Neuronal stem cell (in vitro differentiated cells): Measurements from ENCODE around the gene HLA-C.

ENCODE experiments used
- DNase-seq: peaks from one replicate; pipeline ENCODE4 v3.0.0-alpha.2; 2013; ENCODE audit warnings: low spot score
- H2AFZ ChIP-seq: one replicate; pipeline ENCODE4 v1.6.1; 2013; ENCODE audit warnings: mild to moderate bottlenecking, low read length, inconsistent platforms
- H2AK5ac ChIP-seq: 2 replicates; pipeline ENCODE4 v1.6.1; 2013; ENCODE audit warnings: low read depth, mild to moderate bottlenecking, inconsistent platforms, low read length, moderate library complexity, mixed read lengths
- H2BK120ac ChIP-seq: 2 replicates; pipeline ENCODE4 v1.6.1; 2013; ENCODE audit warnings: low read depth, mild to moderate bottlenecking, inconsistent platforms, low read length, moderate library complexity, mixed read lengths
- H2BK12ac ChIP-seq: one replicate; pipeline ENCODE4 v1.6.1; 2013; ENCODE audit warnings: low read length, inconsistent platforms
- H2BK15ac ChIP-seq: 2 replicates; pipeline ENCODE4 v1.6.1; 2013; ENCODE audit warnings: mild to moderate bottlenecking, low read length, inconsistent platforms, mixed read lengths
- H2BK5ac ChIP-seq: one replicate; pipeline ENCODE4 v1.6.1; 2013; ENCODE audit warnings: inconsistent platforms, mild to moderate bottlenecking, low read length, moderate library complexity
- H3K14ac ChIP-seq: one replicate; pipeline ENCODE4 v1.6.1; 2013; ENCODE audit warnings: low read length, inconsistent platforms
- H3K18ac ChIP-seq: 2 replicates; pipeline ENCODE4 v1.6.1; 2013; ENCODE audit warnings: low read length, inconsistent platforms
- H3K23ac ChIP-seq: 2 replicates; pipeline ENCODE4 v1.6.1; 2013; ENCODE audit warnings: low read depth, mild to moderate bottlenecking, mixed read lengths, low read length, inconsistent platforms; ENCODE audit not compliant: poor library complexity
- H3K27ac ChIP-seq: replicated peaks from 3 replicates; pipeline ENCODE4 v1.5.1; 2013; ENCODE audit warnings: low read length, inconsistent platforms
- H3K27me3 ChIP-seq, 3 experiments: 2 replicates each; pipeline ENCODE4 v1.6.1; 2013; ENCODE audit warnings: low read length in 3 of 3, mild to moderate bottlenecking in 2 of 3, inconsistent platforms in 1 of 3, low read depth in 1 of 3, mixed read lengths in 1 of 3, moderate library complexity in 1 of 3; ENCODE audit not compliant: control insufficient read depth in 3 of 3, insufficient read depth in 3 of 3
- H3K36me3 ChIP-seq, 2 donors: replicated peaks in 1 of 2; 2 replicates each; pipeline ENCODE4 v1.6.1; 2013; ENCODE audit warnings: low read length in 2 of 2; ENCODE audit not compliant: control insufficient read depth in 2 of 2, insufficient read depth in 2 of 2
- H3K4ac ChIP-seq: 2 replicates; pipeline ENCODE4 v1.6.1; 2013; ENCODE audit warnings: inconsistent platforms, mild to moderate bottlenecking, low read length, moderate library complexity
- H3K4me1 ChIP-seq, 2 donors: 1 replicate in 1 of 2; 2 replicates in 1 of 2; pipeline ENCODE4 v1.6.1; 2013; ENCODE audit warnings: low read length in 2 of 2, low read depth in 1 of 2; ENCODE audit not compliant: control insufficient read depth in 2 of 2, insufficient read depth in 1 of 2
- H3K4me2 ChIP-seq: one replicate; pipeline ENCODE4 v1.6.1; 2013; ENCODE audit warnings: mild to moderate bottlenecking, low read length, inconsistent platforms; ENCODE audit not compliant: insufficient read depth, poor library complexity, severe bottlenecking
- H3K4me3 ChIP-seq, 2 donors: 2 replicates each; pipeline ENCODE4 v1.5.1; 2013; ENCODE audit warnings: low read length in 2 of 2, mild to moderate bottlenecking in 2 of 2, inconsistent platforms in 1 of 2, moderate library complexity in 1 of 2
- H3K79me1 ChIP-seq: one replicate; pipeline ENCODE4 v1.6.1; 2013; ENCODE audit warnings: low read depth, mild to moderate bottlenecking, inconsistent platforms, low read length, moderate library complexity
- H3K9ac ChIP-seq: one replicate; pipeline ENCODE4 v1.6.1; 2013; ENCODE audit warnings: mild to moderate bottlenecking, low read depth, low read length, inconsistent platforms; ENCODE audit not compliant: poor library complexity
- H3K9me3 ChIP-seq, 2 donors: replicated peaks in 1 of 2; 2 replicates each; pipeline versions ENCODE3 to v1.6.1; 2013; ENCODE audit warnings: low read length in 2 of 2, mild to moderate bottlenecking in 2 of 2, inconsistent platforms in 1 of 2, low read depth in 1 of 2, mixed read lengths in 1 of 2, moderate library complexity in 1 of 2; ENCODE audit not compliant: control insufficient read depth in 2 of 2, insufficient read depth in 1 of 2
- H4K8ac ChIP-seq: one replicate; pipeline ENCODE4 v1.6.1; 2013; ENCODE audit warnings: low read depth, mild to moderate bottlenecking, inconsistent platforms, low read length, moderate library complexity
- H4K91ac ChIP-seq: one replicate; pipeline ENCODE4 v1.6.1; 2013; ENCODE audit warnings: low read length, low read depth, mild to moderate bottlenecking, inconsistent platforms; ENCODE audit not compliant: poor library complexity
- WGBS, 2 donors: extraction: QIAGEN DNeasy Blood & Tissue Kit; methylation state at CpG; one replicate each; pipeline ENCODE4 v1.1.7; 2013; ENCODE audit warnings: missing lambda C conversion rate in 2 of 2, mixed read lengths in 1 of 2; ENCODE audit not compliant: insufficient read length in 2 of 2, insufficient replicate concordance in 1 of 2; ENCODE audit errors: extremely low coverage in 2 of 2; 5-methylcytosine and 5-hydroxymethylcytosine counted together

Gene HLA-C

DNA sequence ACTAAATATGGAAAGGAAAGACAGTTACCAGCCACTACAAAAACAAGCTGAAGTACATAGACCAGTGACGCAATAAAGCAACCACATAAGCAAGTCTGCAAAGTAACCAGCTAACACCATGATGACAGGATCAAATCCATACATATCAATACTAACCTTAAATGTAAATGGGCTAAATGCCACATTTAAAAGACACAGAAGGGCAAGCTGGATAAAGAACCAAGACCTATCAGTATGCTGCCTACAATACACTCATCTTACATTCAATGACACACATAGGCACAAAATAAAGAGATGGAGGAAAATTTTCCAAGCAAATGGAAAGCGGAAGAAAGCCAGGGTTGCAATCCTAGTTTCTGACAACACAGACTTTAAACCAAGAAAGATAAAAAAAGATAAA is 24.1 kb downstream of the HLA-C start:
- Histone ChIP-seq H3K27ac (no peak overlapping the region), H3K4me2 (no peak overlapping the region), H3K9ac (no peak overlapping the region), H3K9me3 (no peaks in the 10 kb centered on the region), H2AK5ac (no peak overlapping the region), H3K18ac (no peak overlapping the region), H3K23ac (no peak overlapping the region), H2BK5ac (no peak overlapping the region), H3K4ac (no peak overlapping the region), H2AFZ (no peak overlapping the region), H3K27me3 (peaks cover 0 to 6% (median 0%) of the 10 kb centered on the region in 3 experiments), H3K14ac (no peak overlapping the region), H4K8ac (no peak overlapping the region), H2BK15ac (no peak overlapping the region), H4K91ac (no peak overlapping the region), H2BK120ac (no peak overlapping the region), H2BK12ac (no peak overlapping the region), H3K4me1 (peaks cover 0 to 3% of the 10 kb centered on the region in 2 donors), H3K79me1 (no peaks in the 10 kb centered on the region), H3K4me3 (no peak overlapping the region), H3K36me3 (no peaks in the 10 kb centered on the region)
- DNase-seq, result no peak
- no CpG with 5 or more reads among the region's 2 CpGs for WGBS, 2 donors

DNA sequence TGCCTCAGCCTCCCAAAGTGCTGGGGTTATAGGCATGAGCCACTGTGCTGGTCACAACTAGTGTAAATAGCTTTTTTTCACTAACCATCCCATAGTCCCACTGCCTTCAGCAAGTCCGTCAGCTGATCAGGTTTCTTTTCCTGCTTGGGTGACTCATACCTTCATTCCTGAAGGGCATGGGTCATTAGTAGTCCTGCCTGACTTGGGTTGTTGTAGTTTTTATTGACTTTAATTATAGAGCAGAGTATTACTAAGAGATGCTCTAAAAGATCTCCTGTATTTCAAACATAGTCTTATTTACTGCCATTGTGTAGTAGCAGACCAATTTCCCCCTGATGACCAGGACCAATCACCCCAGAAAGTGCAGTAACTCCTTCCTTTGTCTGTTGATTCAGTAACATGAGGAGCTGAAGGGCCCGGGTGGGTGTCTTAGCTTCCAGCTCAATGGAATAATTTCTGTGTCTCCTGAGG is 25.8 kb downstream of the HLA-C start:
- no CpG with 5 or more reads among the region's 2 CpGs for WGBS, 2 donors
- no peak overlapping the region for H3K14ac ChIP-seq

DNA sequence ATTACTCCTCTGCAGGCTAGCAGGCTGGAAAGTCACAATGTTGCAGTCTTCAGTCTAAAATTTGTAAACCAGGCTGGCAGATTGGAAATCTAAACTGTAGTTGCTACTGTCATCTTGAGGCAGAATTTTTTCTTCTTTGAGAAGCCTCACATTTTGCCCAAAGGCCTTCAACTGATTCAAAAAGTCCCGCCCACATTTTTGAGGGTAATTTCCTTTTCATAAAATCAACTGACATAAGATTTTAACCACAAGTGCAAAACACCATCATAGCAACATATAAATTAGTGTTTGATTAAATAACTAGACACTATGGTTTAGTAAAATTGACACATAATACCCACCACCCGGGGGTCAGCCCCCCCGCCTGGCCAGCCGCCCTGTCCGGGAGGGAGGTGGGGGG is 28.4 kb downstream of the HLA-C start:
- Histone ChIP-seq H3K4me3 (no peak overlapping the region), H3K9me3 (no peaks in the 10 kb centered on the region), H3K27ac (no peak overlapping the region), H3K79me1 (no peaks in the 10 kb centered on the region), H2AFZ (no peak overlapping the region), H3K14ac (no peak overlapping the region), H2BK5ac (no peak overlapping the region), H2AK5ac (no peak overlapping the region), H2BK12ac (no peak overlapping the region), H3K4ac (no peak overlapping the region), H3K23ac (no peak overlapping the region), H2BK15ac (no peak overlapping the region), H3K27me3 (peaks cover 0 to 18% (median 0%) of the 10 kb centered on the region in 3 experiments), H3K36me3 (no peaks in the 10 kb centered on the region), H2BK120ac (no peak overlapping the region), H3K4me2 (no peak overlapping the region), H4K91ac (no peak overlapping the region), H3K9ac (no peak overlapping the region), H3K18ac (no peak overlapping the region), H4K8ac (no peak overlapping the region), H3K4me1 (peaks cover 0 to 3% of the 10 kb centered on the region in 2 donors)
- no CpG with 5 or more reads among the region's 5 CpGs for WGBS, 2 donors
- DNase-seq, result no peak

More for the DNA sequence above, 25.8 kb downstream of the HLA-C start:
- H3K18ac ChIP-seq, result no peak overlapping the region
- no peak overlapping the region for H3K27ac ChIP-seq
- H3K9me3 ChIP-seq, result no peaks in the 10 kb centered on the region
- H3K27me3 ChIP-seq, result peaks cover 0 to 6% (median 0%) of the 10 kb centered on the region in 3 experiments
- DNase-seq, result no peak
- H4K91ac ChIP-seq, result no peak overlapping the region
- no peak overlapping the region for H3K4me3 ChIP-seq
- H3K79me1 ChIP-seq, result no peaks in the 10 kb centered on the region
- no peak overlapping the region for H4K8ac ChIP-seq
- no peak overlapping the region for H2AK5ac ChIP-seq
- H2BK120ac ChIP-seq, result no peak overlapping the region
- H3K4ac ChIP-seq, result no peak overlapping the region
- no peaks in the 10 kb centered on the region for H3K36me3 ChIP-seq
- no peak overlapping the region for H3K9ac ChIP-seq
- peaks cover 0 to 3% of the 10 kb centered on the region in 2 donors for H3K4me1 ChIP-seq
- H2BK15ac ChIP-seq, result no peak overlapping the region
- no peak overlapping the region for H2BK5ac ChIP-seq
- H2BK12ac ChIP-seq, result no peak overlapping the region
- H3K23ac ChIP-seq, result no peak overlapping the region
- H2AFZ ChIP-seq, result no peak overlapping the region
- no peak overlapping the region for H3K4me2 ChIP-seq

GRCh38 chr6:31239854-31240253 is 32.0 kb downstream of the HLA-C start:
- Histone ChIP-seq H2AFZ (no peak overlapping the region), H3K27me3 (peaks cover 0 to 24% (median 0%) of the 10 kb centered on the region in 3 experiments), H3K4me1 (no peaks in the 10 kb centered on the region), H2BK120ac (no peak overlapping the region), H2BK12ac (no peak overlapping the region), H3K36me3 (no peaks in the 10 kb centered on the region), H2AK5ac (no peak overlapping the region), H3K9me3 (no peaks in the 10 kb centered on the region), H3K18ac (no peak overlapping the region), H2BK15ac (no peak overlapping the region), H3K4me3 (no peak overlapping the region), H3K27ac (no peak overlapping the region), H4K91ac (no peak overlapping the region), H3K14ac (no peak overlapping the region), H3K4me2 (no peak overlapping the region), H3K79me1 (no peaks in the 10 kb centered on the region), H4K8ac (no peak overlapping the region), H3K9ac (no peak overlapping the region), H3K4ac (no peak overlapping the region), H3K23ac (no peak overlapping the region), H2BK5ac (no peak overlapping the region)
- DNase-seq, result no peak
- no CpG with 5 or more reads among the region's 3 CpGs for WGBS, 2 donors
